HepG2 (cell line): ENCODE data around the gene SSX2IP. TPM values are rescaled to one million over a fixed set of nuclear protein-coding genes. Genes with fewer than 3 reads are reported as not detected.
A peak's percentile ranks its signal among the peaks of the same experiment; 100 is the strongest.

Experiments used
- ATAC-seq: fragments of 200-7000 bp; cut with Tn5 transposase; 3 replicates; pipeline ENCODE4 v1.9.1; 2020; ENCODE audit warnings: mild to moderate bottlenecking, moderate library complexity
- BruUV-seq: library from RNA; stranded (reverse); fragments of 400-500 nt; replicated peaks from 2 replicates; lab custom pipeline; 2021; lab: Mats Ljungman, UMichigan
- CTCF ChIA-PET: fragments of 300-600 bp; formaldehyde crosslinking; extraction: SDS; loops from one replicate; lab custom pipeline; 2021; ENCODE audit warnings: low total read pairs, inconsistent platforms, low intra/inter-chr PET ratio; lab: Yijun Ruan, JAX
- POLR2A ChIA-PET: fragments of 350-600 bp; sonication (Branson Sonifier 250); formaldehyde crosslinking; loops from one replicate; lab custom pipeline; 2020; ENCODE audit warnings: antibody characterized with exemption, inconsistent platforms; lab: Yijun Ruan, JAX
- DNase-seq: peaks from one replicate; pipeline ENCODE4 v3.0.0-alpha.2; 2015; ENCODE audit warnings: low spot score
- FAIRE-seq: peaks from 3 replicates; lab custom pipeline; 2011; peaks lifted over from hg19 to GRCh38; lab: Jason Lieb, UNC
- H2AFZ ChIP-seq: one replicate; pipeline ENCODE4 v1.6.1; 2011; ENCODE audit warnings: low read length, inconsistent platforms
- H3K27ac ChIP-seq: fragments of 300-600 bp; 3 replicates; pipeline ENCODE4 v1.8.0; 2011; ENCODE audit warnings: mixed run types, mild to moderate bottlenecking, mixed read lengths, low read length, inconsistent platforms; ENCODE audit not compliant: insufficient read depth; ENCODE audit errors: extremely low read length
- H3K27me3 ChIP-seq, 2 experiments: fragments of 200-600 bp in 1 of 2; 2 replicates in 1 of 2; 3 replicates in 1 of 2; pipeline versions ENCODE4 v1.6.0 to v1.8.0; 2011; ENCODE audit warnings: low read length in 2 of 2, mild to moderate bottlenecking in 2 of 2, moderate library complexity in 2 of 2, inconsistent platforms in 1 of 2; ENCODE audit not compliant: insufficient read depth in 2 of 2, control insufficient read depth in 1 of 2
- H3K36me3 ChIP-seq, 2 experiments: fragments of 200-600 bp in 1 of 2; replicated peaks in 1 of 2; 2 replicates in 1 of 2; 3 replicates in 1 of 2; pipeline versions ENCODE4 v1.5.1 to v1.8.0; 2011; ENCODE audit warnings: low read length in 2 of 2, inconsistent platforms in 1 of 2; ENCODE audit not compliant: insufficient read depth in 2 of 2, control insufficient read depth in 1 of 2
- H3K4me1 ChIP-seq: 2 replicates; pipeline ENCODE4 v1.5.1; 2012; ENCODE audit warnings: low read length, inconsistent platforms; ENCODE audit not compliant: insufficient read depth
- H3K4me2 ChIP-seq: 2 replicates; pipeline ENCODE4 v1.6.0; 2011; ENCODE audit warnings: low read depth, low read length, inconsistent platforms
- H3K4me3 ChIP-seq, 3 experiments: fragments of 200-600 bp in 1 of 3; sonication (generic), shearing (Covaris generic) in 1 of 3; replicated peaks in 1 of 3; 2 replicates each; pipeline ENCODE4 v1.5.1; 2011 to 2016; ENCODE audit warnings: low read length in 3 of 3, inconsistent platforms in 2 of 3, low read depth in 2 of 3, mild to moderate bottlenecking in 2 of 3, control low read depth in 1 of 3, mixed read lengths in 1 of 3; ENCODE audit not compliant: insufficient read depth in 1 of 3
- H3K79me2 ChIP-seq: one replicate; pipeline ENCODE4 v1.6.1; 2011; ENCODE audit warnings: low read length, inconsistent platforms; ENCODE audit not compliant: insufficient read depth
- H3K9ac ChIP-seq: 2 replicates; pipeline ENCODE4 v1.6.0; 2011; ENCODE audit warnings: mild to moderate bottlenecking, low read depth, low read length, inconsistent platforms; ENCODE audit not compliant: insufficient read depth
- H3K9me3 ChIP-seq: 2 replicates; pipeline ENCODE4 v1.5.1; 2012; ENCODE audit warnings: mild to moderate bottlenecking, low read length
- H4K20me1 ChIP-seq: 2 replicates; pipeline ENCODE4 v1.6.0; 2011; ENCODE audit warnings: inconsistent platforms, mild to moderate bottlenecking, low read length, moderate library complexity; ENCODE audit not compliant: insufficient read depth
- ISL2 ChIP-seq: sonication (generic); formaldehyde crosslinking; IDR thresholded peaks from 2 replicates; pipeline ENCODE4 v1.5.0; 2020; ENCODE audit warnings: missing genetic modification reagents
- KAT7 ChIP-seq: IDR thresholded peaks from 2 replicates; pipeline ENCODE4 v1.6.1; 2018; ENCODE audit warnings: borderline replicate concordance, missing compliant biosample characterization
- NAIF1 ChIP-seq: sonication (generic); formaldehyde crosslinking; IDR thresholded peaks from 2 replicates; pipeline ENCODE4 v1.5.0; 2020; ENCODE audit warnings: mild to moderate bottlenecking, missing genetic modification reagents, borderline replicate concordance
- ZNF12 ChIP-seq: sonication (generic); formaldehyde crosslinking; IDR thresholded peaks from 2 replicates; pipeline ENCODE4 v1.5.0; 2020; ENCODE audit warnings: missing genetic modification reagents
- ZNF564 ChIP-seq: sonication (generic); formaldehyde crosslinking; IDR thresholded peaks from 2 replicates; pipeline ENCODE4 v1.8.1; 2023; ENCODE audit warnings: mild to moderate bottlenecking, missing genetic modification reagents
- ZNF773 ChIP-seq: sonication (generic); formaldehyde crosslinking; IDR thresholded peaks from 2 replicates; pipeline ENCODE4 v1.4.0; 2020; ENCODE audit warnings: missing genetic modification reagents, borderline replicate concordance
- WGBS: methylation state at CpG from one replicate; pipeline ENCODE4 v1.1.6; 2017; ENCODE audit warnings: low lambda C conversion rate; 5-methylcytosine and 5-hydroxymethylcytosine counted together
- in situ Hi-C: cut with HindIII; loops from 2 replicates; pipeline ENCODE4 v1.10.0; 2017; ENCODE audit warnings: low pct_unique_long_range_greater_than_20kb; ENCODE audit not compliant: extremely low pct_ligation_motif_present
- intact Hi-C: fragments of 100-400 bp; cut with micrococcal nuclease; formaldehyde crosslinking; loops from one replicate; pipeline ENCODE4 v1.10.0; 2022; ENCODE audit not compliant: unreplicated experiment
- polyA plus RNA-seq, 8 experiments: library from polyadenylated mRNA; depleted of rRNA in 3 of 8; stranded (reverse) in 7 of 8; unstranded in 1 of 8; fragments of >200 nt; fragmentation: Illumina TruSeq in 4 of 8; extraction: Trizol in 4 of 8; gene quantifications; 2 replicates each; pipeline versions ENCODE4 v1.2.1 to v1.2.3, GENCODE V29; 2011 to 2016; ENCODE audit warnings: low read depth in 4 of 8, missing spikeins in 1 of 8, mixed read lengths in 1 of 8; ENCODE audit not compliant: insufficient read depth in 1 of 8
- total RNA-seq, 5 experiments: library from RNA; depleted of rRNA; stranded (reverse); fragments of >200 nt; fragmentation: Illumina TruSeq; extraction: Trizol; gene quantifications; 2 replicates each; pipeline ENCODE4 v1.2.3, GENCODE V29; 2016; ENCODE audit warnings: low read depth in 1 of 5
- TF ChIP-seq, protein P1 (sequence below): sonication (generic); formaldehyde crosslinking; conservative IDR thresholded peaks from 2 replicates; pipeline ENCODE4 v1.8.1; 2023; ENCODE audit warnings: missing genetic modification reagents
- TF ChIP-seq, protein P2 (sequence below): sonication (generic); formaldehyde crosslinking; IDR thresholded peaks from 2 replicates; pipeline ENCODE4 v1.9.0; 2021; ENCODE audit warnings: missing genetic modification reagents, borderline replicate concordance
- TF ChIP-seq, protein P3 (sequence below): sonication (generic); formaldehyde crosslinking; conservative IDR thresholded peaks from 2 replicates; pipeline ENCODE4 v1.4.0; 2020; ENCODE audit warnings: missing genetic modification reagents

SSX2IP gene
- total and polyA plus RNA-seq, 2 of the 13 experiments (the other 11 are each of a cell fraction or from before 2014, with no cell fraction given) = 2.7 to 23.7 TPM

DNA sequence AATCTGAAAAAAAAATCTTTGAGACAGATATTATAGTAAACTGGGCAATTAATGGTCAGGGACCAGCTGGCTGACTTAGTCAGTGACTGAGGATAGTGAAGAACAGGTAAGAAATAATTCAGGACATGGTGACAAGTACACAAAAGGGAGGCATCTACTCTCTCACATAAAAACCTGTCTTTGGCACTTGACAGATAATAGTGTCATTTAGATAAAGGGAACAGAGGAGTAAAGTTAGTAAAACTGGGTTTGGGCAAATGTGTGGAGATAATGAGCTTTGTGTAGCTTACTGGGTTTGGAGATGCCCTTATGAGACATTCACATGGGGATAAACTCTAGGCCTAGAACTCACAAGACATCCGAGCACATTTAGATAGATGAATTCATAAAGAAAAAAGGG lies 4.0 kb downstream of the SSX2IP start (continued):
- TF ChIP-seq NAIF1 (CRISPR knock-in tag) = no peak
- TF ChIP-seq KAT7 = no peak
- TF ChIP-seq, protein P1, sequence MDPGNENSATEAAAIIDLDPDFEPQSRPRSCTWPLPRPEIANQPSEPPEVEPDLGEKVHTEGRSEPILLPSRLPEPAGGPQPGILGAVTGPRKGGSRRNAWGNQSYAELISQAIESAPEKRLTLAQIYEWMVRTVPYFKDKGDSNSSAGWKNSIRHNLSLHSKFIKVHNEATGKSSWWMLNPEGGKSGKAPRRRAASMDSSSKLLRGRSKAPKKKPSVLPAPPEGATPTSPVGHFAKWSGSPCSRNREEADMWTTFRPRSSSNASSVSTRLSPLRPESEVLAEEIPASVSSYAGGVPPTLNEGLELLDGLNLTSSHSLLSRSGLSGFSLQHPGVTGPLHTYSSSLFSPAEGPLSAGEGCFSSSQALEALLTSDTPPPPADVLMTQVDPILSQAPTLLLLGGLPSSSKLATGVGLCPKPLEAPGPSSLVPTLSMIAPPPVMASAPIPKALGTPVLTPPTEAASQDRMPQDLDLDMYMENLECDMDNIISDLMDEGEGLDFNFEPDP (CRISPR knock-in tag) = no peak
- no peak for TF ChIP-seq ZNF564 (CRISPR knock-in tag)

DNA sequence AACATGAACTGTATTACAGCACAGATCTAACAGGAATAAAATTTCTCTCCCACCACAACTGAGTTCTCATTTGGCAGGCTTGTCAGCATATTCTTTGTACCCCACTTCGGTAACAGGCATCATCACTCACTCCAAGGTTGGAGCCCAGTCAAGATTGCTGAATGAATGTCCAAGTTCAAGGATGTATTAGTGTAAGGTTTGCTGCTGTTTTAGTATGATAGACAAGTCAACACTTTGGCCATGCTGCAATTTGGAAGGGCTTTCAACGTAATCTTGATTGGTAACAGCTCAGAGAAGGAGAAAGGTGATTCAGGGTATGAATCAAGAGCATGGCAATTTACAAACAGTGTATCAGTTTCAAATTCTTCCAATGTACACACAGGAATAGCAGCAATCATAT lies 6.8 kb downstream of the SSX2IP start:
- ChIA-PET POLR2A (no interaction called here), CTCF (no interaction called here)
- Histone ChIP-seq H3K27me3 (no peaks in the 10 kb centered on the region), H3K4me1 (peaks cover 14% of the 10 kb centered on the region), H3K4me2 (no peak overlapping the region), H3K9me3 (no peaks in the 10 kb centered on the region), H3K9ac (no peak overlapping the region), H3K36me3 (no peaks in the 10 kb centered on the region), H3K27ac (no peak overlapping the region), H3K4me3 (no peak overlapping the region), H3K79me2 (peaks cover 21% of the 10 kb centered on the region), H2AFZ (no peak overlapping the region), H4K20me1 (no peaks in the 10 kb centered on the region)
- intact Hi-C loops (no loop called here), in situ Hi-C loops (no loop called here)
- TF ChIP-seq ZNF12 (CRISPR knock-in tag) (peak; percentile 91), ISL2 (CRISPR knock-in tag) (no peak)
- BruUV-seq = no TSS peak
- ATAC-seq = no peak
- WGBS = 97% methylated on average over 2 of the region's 2 CpGs
- no peak for DNase-seq
- FAIRE-seq = no peak

DNA sequence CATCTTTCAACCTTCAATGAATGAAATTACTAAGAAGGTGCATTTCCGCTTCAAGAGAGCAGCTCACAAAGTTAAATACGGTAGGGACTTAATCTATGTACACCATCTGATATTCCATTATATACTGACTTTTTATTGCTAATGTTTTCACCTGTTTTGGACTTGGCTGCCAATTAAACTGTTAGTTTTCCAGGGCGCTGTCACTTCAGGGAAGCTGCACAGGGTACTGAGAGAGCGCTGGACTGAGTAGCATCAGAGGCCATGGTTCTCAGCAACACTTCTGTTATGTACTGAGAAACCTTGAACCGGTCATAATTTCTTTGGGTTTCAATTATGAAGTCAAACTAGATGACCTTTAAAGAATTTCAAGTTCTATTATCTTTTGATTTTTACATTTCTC lies 8.2 kb downstream of the SSX2IP start:
- ATAC-seq (no peak), DNase-seq (no peak), FAIRE-seq (no peak)
- H3K36me3 ChIP-seq = no peaks in the 10 kb centered on the region
- no peak overlapping the region for H3K27ac ChIP-seq
- no peak overlapping the region for H3K9ac ChIP-seq
- no peak overlapping the region for H3K4me3 ChIP-seq
- H3K79me2 ChIP-seq = peaks cover 10% of the 10 kb centered on the region
- TF ChIP-seq, protein P2, sequence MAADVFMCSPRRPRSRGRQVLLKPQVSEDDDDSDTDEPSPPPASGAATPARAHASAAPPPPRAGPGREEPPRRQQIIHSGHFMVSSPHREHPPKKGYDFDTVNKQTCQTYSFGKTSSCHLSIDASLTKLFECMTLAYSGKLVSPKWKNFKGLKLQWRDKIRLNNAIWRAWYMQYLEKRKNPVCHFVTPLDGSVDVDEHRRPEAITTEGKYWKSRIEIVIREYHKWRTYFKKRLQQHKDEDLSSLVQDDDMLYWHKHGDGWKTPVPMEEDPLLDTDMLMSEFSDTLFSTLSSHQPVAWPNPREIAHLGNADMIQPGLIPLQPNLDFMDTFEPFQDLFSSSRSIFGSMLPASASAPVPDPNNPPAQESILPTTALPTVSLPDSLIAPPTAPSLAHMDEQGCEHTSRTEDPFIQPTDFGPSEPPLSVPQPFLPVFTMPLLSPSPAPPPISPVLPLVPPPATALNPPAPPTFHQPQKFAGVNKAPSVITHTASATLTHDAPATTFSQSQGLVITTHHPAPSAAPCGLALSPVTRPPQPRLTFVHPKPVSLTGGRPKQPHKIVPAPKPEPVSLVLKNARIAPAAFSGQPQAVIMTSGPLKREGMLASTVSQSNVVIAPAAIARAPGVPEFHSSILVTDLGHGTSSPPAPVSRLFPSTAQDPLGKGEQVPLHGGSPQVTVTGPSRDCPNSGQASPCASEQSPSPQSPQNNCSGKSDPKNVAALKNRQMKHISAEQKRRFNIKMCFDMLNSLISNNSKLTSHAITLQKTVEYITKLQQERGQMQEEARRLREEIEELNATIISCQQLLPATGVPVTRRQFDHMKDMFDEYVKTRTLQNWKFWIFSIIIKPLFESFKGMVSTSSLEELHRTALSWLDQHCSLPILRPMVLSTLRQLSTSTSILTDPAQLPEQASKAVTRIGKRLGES (CRISPR knock-in tag) = no peak
- no peak for TF ChIP-seq ZNF773 (CRISPR knock-in tag)
- TF ChIP-seq, protein P3, sequence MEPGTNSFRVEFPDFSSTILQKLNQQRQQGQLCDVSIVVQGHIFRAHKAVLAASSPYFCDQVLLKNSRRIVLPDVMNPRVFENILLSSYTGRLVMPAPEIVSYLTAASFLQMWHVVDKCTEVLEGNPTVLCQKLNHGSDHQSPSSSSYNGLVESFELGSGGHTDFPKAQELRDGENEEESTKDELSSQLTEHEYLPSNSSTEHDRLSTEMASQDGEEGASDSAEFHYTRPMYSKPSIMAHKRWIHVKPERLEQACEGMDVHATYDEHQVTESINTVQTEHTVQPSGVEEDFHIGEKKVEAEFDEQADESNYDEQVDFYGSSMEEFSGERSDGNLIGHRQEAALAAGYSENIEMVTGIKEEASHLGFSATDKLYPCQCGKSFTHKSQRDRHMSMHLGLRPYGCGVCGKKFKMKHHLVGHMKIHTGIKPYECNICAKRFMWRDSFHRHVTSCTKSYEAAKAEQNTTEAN = no peak
- no peak overlapping the region for H2AFZ ChIP-seq
- no peaks in the 10 kb centered on the region for H3K27me3 ChIP-seq
- H3K4me2 ChIP-seq = no peak overlapping the region
- intact Hi-C loops (no loop called here), in situ Hi-C loops (no loop called here)
- POLR2A ChIA-PET = no interaction called here
- no peaks in the 10 kb centered on the region for H4K20me1 ChIP-seq
- CTCF ChIA-PET = no interaction called here
- no TSS peak for BruUV-seq
- H3K9me3 ChIP-seq = no peaks in the 10 kb centered on the region
- no peaks in the 10 kb centered on the region for H3K4me1 ChIP-seq
- 97% methylated on average over 5 of the region's 5 CpGs for WGBS
